GM12878 (cell line): ENCODE results near the gene UTS2R. TPM values are rescaled to one million over a fixed set of nuclear protein-coding genes. Genes with fewer than 3 reads are reported as not detected.

Experiments
- ATAC-seq: fragments of 200-7000 bp; cut with Tn5 transposase; 3 replicates; pipeline ENCODE4 v1.9.1; 2020; ENCODE audit warnings: mild to moderate bottlenecking, moderate library complexity
- BruUV-seq: library from RNA; stranded (reverse); fragments of 400-500 nt; replicated peaks from 2 replicates; lab custom pipeline; 2021; lab: Mats Ljungman, UMichigan
- CTCF ChIA-PET: fragments of 300-600 bp; sonication (Branson Sonifier 250); formaldehyde crosslinking; extraction: SDS; loops from one replicate; lab custom pipeline; 2021; ENCODE audit warnings: inconsistent platforms; lab: Yijun Ruan, JAX
- POLR2A ChIA-PET: fragments of 350-600 bp; formaldehyde crosslinking; extraction: SDS; loops from one replicate; lab custom pipeline; 2021; ENCODE audit warnings: inconsistent platforms; lab: Charles Lee
- RAD21 ChIA-PET: fragments of 300-600 bp; sonication (Branson Sonifier 250); formaldehyde crosslinking; loops from one replicate; lab custom pipeline; 2023; ENCODE audit warnings: antibody characterized with exemption; ENCODE audit not compliant: unreplicated experiment; lab: Charles Lee
- SMC1A ChIA-PET: fragments of 300-600 bp; sonication (Branson Sonifier 250); formaldehyde crosslinking; loops from one replicate; lab custom pipeline; 2023; ENCODE audit not compliant: unreplicated experiment, uncharacterized antibody; lab: Charles Lee
- DNase-seq: peaks from one replicate; pipeline ENCODE4 v3.0.0-alpha.2; 2011; ENCODE audit warnings: low read depth, low spot score
- FAIRE-seq: peaks from 3 replicates; lab custom pipeline; 2011; peaks lifted over from hg19 to GRCh38; lab: Jason Lieb, UNC
- H2AFZ ChIP-seq: 2 replicates; pipeline ENCODE4 v1.6.0; 2011; ENCODE audit warnings: low read depth, low read length, control low read depth; ENCODE audit not compliant: control insufficient read depth
- H3K27ac ChIP-seq: 2 replicates; pipeline ENCODE4 v1.5.1; 2011; ENCODE audit warnings: control low read depth; ENCODE audit not compliant: control insufficient read depth, insufficient read depth
- H3K27me3 ChIP-seq, 2 experiments: replicated peaks in 1 of 2; 2 replicates each; pipeline versions ENCODE4 v1.6.0 to v1.6.1; 2011; ENCODE audit warnings: low read length in 1 of 2; ENCODE audit not compliant: control insufficient read depth in 2 of 2, insufficient read depth in 2 of 2
- H3K36me3 ChIP-seq, 2 experiments: 2 replicates each; pipeline ENCODE4 v1.5.1; 2011; ENCODE audit warnings: low read length in 1 of 2; ENCODE audit not compliant: control insufficient read depth in 2 of 2, insufficient read depth in 2 of 2
- H3K4me1 ChIP-seq: 2 replicates; pipeline ENCODE4 v1.6.1; 2011; ENCODE audit warnings: mild to moderate bottlenecking, low read length, moderate library complexity, mixed read lengths; ENCODE audit not compliant: control insufficient read depth, insufficient read depth
- H3K4me2 ChIP-seq: 2 replicates; pipeline ENCODE4 v1.6.0; 2011; ENCODE audit warnings: control low read depth; ENCODE audit not compliant: control insufficient read depth, insufficient read depth
- H3K4me3 ChIP-seq: fragments of 200-600 bp; sonication (generic); 2 replicates; pipeline ENCODE4 v1.5.1; 2016
- H3K79me2 ChIP-seq: 2 replicates; pipeline ENCODE4 v1.6.0; 2011; ENCODE audit warnings: low read length; ENCODE audit not compliant: control insufficient read depth, insufficient read depth
- H3K9ac ChIP-seq: 2 replicates; pipeline ENCODE4 v1.8.0; 2011; ENCODE audit warnings: low read length, control low read depth, mixed read lengths; ENCODE audit not compliant: control insufficient read depth, insufficient read depth
- H3K9me3 ChIP-seq: replicated peaks from 3 replicates; pipeline ENCODE4 v1.5.1; 2011; ENCODE audit warnings: mild to moderate bottlenecking, low read length; ENCODE audit not compliant: control insufficient read depth, insufficient read depth
- H4K20me1 ChIP-seq: 2 replicates; pipeline ENCODE4 v1.6.0; 2011; ENCODE audit not compliant: control insufficient read depth, insufficient read depth
- ATF7 ChIP-seq: fragments of 450-650 bp; IDR thresholded peaks from 2 replicates; pipeline ENCODE4 v1.6.1; 2016; ENCODE audit warnings: low read depth, mild to moderate bottlenecking
- CREM ChIP-seq: IDR thresholded peaks from 2 replicates; pipeline ENCODE4 v1.6.1; 2014; ENCODE audit warnings: antibody characterized with exemption, low read depth
- ESRRA ChIP-seq: IDR thresholded peaks from 2 replicates; pipeline ENCODE4 v1.6.1; 2012; ENCODE audit warnings: mild to moderate bottlenecking, low read length, improper control_type of control experiment
- HDAC2 ChIP-seq: fragments of 200-600 bp; sonication (generic); IDR thresholded peaks from 2 replicates; pipeline ENCODE4 v1.6.1; 2017
- HDGF ChIP-seq: fragments of 450-650 bp; IDR thresholded peaks from 2 replicates; pipeline ENCODE4 v1.6.1; 2016; ENCODE audit warnings: antibody characterized with exemption
- KDM1A ChIP-seq: fragments of 200-600 bp; sonication (generic); IDR thresholded peaks from 2 replicates; pipeline ENCODE4 v1.6.1; 2016; ENCODE audit warnings: borderline replicate concordance
- NFXL1 ChIP-seq: fragments of 450-650 bp; IDR thresholded peaks from 2 replicates; pipeline ENCODE4 v1.6.1; 2017; ENCODE audit warnings: antibody characterized with exemption, mild to moderate bottlenecking, borderline replicate concordance
- NFYA ChIP-seq: IDR thresholded peaks from 2 replicates; pipeline ENCODE4 v1.6.1; 2011; ENCODE audit warnings: low read depth, mild to moderate bottlenecking, low read length, improper control_type of control experiment, borderline replicate concordance
- NR2C2 ChIP-seq: IDR thresholded peaks from 2 replicates; pipeline ENCODE4 v1.6.1; 2011; ENCODE audit warnings: borderline replicate concordance, low read depth; ENCODE audit not compliant: control insufficient read depth, insufficient read length
- RAD51 ChIP-seq: fragments of 450-650 bp; IDR thresholded peaks from 2 replicates; pipeline ENCODE4 v1.6.1; 2016; ENCODE audit warnings: moderate library complexity, mild to moderate bottlenecking, inconsistent platforms
- RCOR1 ChIP-seq: conservative IDR thresholded peaks from 2 replicates; pipeline ENCODE4 v1.6.1; 2012; ENCODE audit warnings: low read depth, low read length, improper control_type of control experiment
- ZNF274 ChIP-seq: IDR thresholded peaks from one replicate; pipeline ENCODE4 v1.8.0; 2011; ENCODE audit not compliant: insufficient read length, insufficient read depth
- WGBS: methylation state at CpG from one replicate; pipeline ENCODE4 v1.1.6; 2016; ENCODE audit warnings: low lambda C conversion rate; ENCODE audit not compliant: insufficient replicate concordance, insufficient coverage; ENCODE audit errors: missing lambda C conversion rate; 5-methylcytosine and 5-hydroxymethylcytosine counted together
- in situ Hi-C: fragments of 300-500 bp; cut with MboI; formaldehyde crosslinking; loops from 9 replicates; pipeline ENCODE4 v1.14.3; 2018; ENCODE audit warnings: mixed read lengths
- intact Hi-C: fragments of 100-400 bp; cut with micrococcal nuclease; formaldehyde crosslinking; loops from one replicate; pipeline ENCODE4 v1.14.2; 2022; ENCODE audit not compliant: unreplicated experiment
- polyA plus RNA-seq, 11 experiments: library from polyadenylated mRNA; depleted of rRNA in 4 of 11; unstranded in 6 of 11; stranded (reverse) in 5 of 11; fragments of >200 nt; fragmentation: Nextera tagmentation in 4 of 11; fragmentation: Illumina TruSeq in 1 of 11; extraction: Ambion mirVana in 4 of 11; extraction: Trizol in 1 of 11; gene quantifications; 1 replicate in 1 of 11; 2 replicates in 10 of 11; pipeline versions ENCODE4 v1.2.1 to v1.2.3, GENCODE V29; 2011 to 2016; ENCODE audit warnings: inconsistent platforms in 2 of 11, missing spikeins in 2 of 11, low read depth in 1 of 11
- total RNA-seq, 4 experiments: library from RNA; depleted of rRNA in 3 of 4; stranded (reverse); fragments of >200 nt in 3 of 4; fragmentation: Illumina TruSeq in 1 of 4; extraction: Trizol in 1 of 4; gene quantifications; 2 replicates each; pipeline versions ENCODE4 v1.2.1 to v1.2.3, GENCODE V29; 2013 to 2021
- TF ChIP-seq, protein P1 (sequence below): fragments of 450-650 bp; formaldehyde crosslinking; IDR thresholded peaks from 2 replicates; pipeline ENCODE4 v1.4.0; 2020; ENCODE audit warnings: mild to moderate bottlenecking, moderate library complexity
- TF ChIP-seq, protein P2 (sequence below), 3 experiments: IDR thresholded peaks in 2 of 3; conservative IDR thresholded peaks in 1 of 3; 2 replicates each; pipeline ENCODE4 v1.5.1; 2011; ENCODE audit warnings: low read depth in 3 of 3, low read length in 3 of 3, mild to moderate bottlenecking in 3 of 3, control low read depth in 2 of 3, moderate library complexity in 2 of 3, inconsistent platforms in 1 of 3, mixed read lengths in 1 of 3; ENCODE audit not compliant: control insufficient read depth in 2 of 3, insufficient read depth in 1 of 3; ENCODE audit errors: extremely low read depth in 1 of 3

The UTS2R gene
- total and polyA plus RNA-seq, 10 of the 15 experiments (the other 5 are each of a cell fraction or from before 2014, with no cell fraction given) = 0.04 to 0.36 (median 0.11) TPM; not detected in 6

DNA sequence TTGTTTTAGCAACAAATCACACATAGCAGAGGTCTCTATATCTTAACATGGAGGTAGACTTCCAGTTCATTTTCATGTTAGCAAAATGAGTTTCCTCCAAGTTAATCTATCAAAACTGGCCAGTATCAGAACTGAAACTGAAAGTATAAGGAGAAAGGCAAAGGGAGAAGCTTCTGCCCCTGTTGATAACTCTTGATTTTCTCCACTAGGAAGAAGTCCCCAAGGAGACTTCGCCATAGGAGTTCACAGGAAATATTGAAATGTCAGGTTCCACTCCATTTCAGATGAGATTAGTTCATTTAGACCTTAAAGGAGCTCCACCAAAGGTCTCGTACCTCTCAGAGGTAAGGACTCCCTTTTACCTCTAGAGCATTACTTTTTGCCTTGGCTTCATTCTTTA lies 48.0 kb downstream of the UTS2R start:
- DNase-seq (no peak), ATAC-seq (0 out of 3 replicates have a peak, but pooled peaks have one; percentile 6)
- in situ Hi-C loops = no loop called here
- SMC1A ChIA-PET = interaction anchor here (0.9 to 1.8 kb wide), 15 partner anchors 9 to 398 kb away, joined by 3 to 9 read pairs (median 5); partner anchors contain the start of gene FOXK2
- intact Hi-C loops = no loop called here
- no peaks in the 10 kb centered on the region; the same call in 2 of the 3 replicates for H3K9me3 ChIP-seq
- TF ChIP-seq NFXL1 (no peak), HDAC2 (no peak), KDM1A (no peak), ZNF274 (no peak), ATF7 (no peak), RCOR1 (no peak), NR2C2 (no peak), ESRRA (no peak), HDGF (no peak), NFYA (no peak), CREM (no peak), RAD51 (no peak)
- TF ChIP-seq, protein P1, sequence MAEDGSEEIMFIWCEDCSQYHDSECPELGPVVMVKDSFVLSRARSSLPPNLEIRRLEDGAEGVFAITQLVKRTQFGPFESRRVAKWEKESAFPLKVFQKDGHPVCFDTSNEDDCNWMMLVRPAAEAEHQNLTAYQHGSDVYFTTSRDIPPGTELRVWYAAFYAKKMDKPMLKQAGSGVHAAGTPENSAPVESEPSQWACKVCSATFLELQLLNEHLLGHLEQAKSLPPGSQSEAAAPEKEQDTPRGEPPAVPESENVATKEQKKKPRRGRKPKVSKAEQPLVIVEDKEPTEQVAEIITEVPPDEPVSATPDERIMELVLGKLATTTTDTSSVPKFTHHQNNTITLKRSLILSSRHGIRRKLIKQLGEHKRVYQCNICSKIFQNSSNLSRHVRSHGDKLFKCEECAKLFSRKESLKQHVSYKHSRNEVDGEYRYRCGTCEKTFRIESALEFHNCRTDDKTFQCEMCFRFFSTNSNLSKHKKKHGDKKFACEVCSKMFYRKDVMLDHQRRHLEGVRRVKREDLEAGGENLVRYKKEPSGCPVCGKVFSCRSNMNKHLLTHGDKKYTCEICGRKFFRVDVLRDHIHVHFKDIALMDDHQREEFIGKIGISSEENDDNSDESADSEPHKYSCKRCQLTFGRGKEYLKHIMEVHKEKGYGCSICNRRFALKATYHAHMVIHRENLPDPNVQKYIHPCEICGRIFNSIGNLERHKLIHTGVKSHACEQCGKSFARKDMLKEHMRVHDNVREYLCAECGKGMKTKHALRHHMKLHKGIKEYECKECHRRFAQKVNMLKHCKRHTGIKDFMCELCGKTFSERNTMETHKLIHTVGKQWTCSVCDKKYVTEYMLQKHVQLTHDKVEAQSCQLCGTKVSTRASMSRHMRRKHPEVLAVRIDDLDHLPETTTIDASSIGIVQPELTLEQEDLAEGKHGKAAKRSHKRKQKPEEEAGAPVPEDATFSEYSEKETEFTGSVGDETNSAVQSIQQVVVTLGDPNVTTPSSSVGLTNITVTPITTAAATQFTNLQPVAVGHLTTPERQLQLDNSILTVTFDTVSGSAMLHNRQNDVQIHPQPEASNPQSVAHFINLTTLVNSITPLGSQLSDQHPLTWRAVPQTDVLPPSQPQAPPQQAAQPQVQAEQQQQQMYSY (CRISPR knock-in tag) = no peak
- TF ChIP-seq, protein P2, sequence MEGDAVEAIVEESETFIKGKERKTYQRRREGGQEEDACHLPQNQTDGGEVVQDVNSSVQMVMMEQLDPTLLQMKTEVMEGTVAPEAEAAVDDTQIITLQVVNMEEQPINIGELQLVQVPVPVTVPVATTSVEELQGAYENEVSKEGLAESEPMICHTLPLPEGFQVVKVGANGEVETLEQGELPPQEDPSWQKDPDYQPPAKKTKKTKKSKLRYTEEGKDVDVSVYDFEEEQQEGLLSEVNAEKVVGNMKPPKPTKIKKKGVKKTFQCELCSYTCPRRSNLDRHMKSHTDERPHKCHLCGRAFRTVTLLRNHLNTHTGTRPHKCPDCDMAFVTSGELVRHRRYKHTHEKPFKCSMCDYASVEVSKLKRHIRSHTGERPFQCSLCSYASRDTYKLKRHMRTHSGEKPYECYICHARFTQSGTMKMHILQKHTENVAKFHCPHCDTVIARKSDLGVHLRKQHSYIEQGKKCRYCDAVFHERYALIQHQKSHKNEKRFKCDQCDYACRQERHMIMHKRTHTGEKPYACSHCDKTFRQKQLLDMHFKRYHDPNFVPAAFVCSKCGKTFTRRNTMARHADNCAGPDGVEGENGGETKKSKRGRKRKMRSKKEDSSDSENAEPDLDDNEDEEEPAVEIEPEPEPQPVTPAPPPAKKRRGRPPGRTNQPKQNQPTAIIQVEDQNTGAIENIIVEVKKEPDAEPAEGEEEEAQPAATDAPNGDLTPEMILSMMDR (IDR thresholded peaks at IDR 0.05 in 2 of 3, conservative IDR thresholded peaks at IDR 0.05 in 1 of 3; ENCODE audit: control insufficient read depth in 2 of 3, extremely low read depth in 1 of 3, insufficient read depth in 1 of 3, low read depth in 3 of 3, low read length in 3 of 3) = no peak
- TF ChIP-seq, all 136 proteins: peak for 0
- CTCF ChIA-PET = interaction anchor here (1.0 to 1.7 kb wide), 10 partner anchors 30 to 134 kb away, joined by 3 to 12 read pairs (median 4); no protein-coding TSS in a partner anchor
- FAIRE-seq = peak; percentile 85
- RAD21 ChIA-PET = interaction anchor here (0.9 to 1.5 kb wide), 5 partner anchors 30 to 134 kb away, joined by 3 to 5 read pairs (median 4); no protein-coding TSS in a partner anchor
- POLR2A ChIA-PET = interaction anchor here (1.1 to 2.3 kb wide), 9 partner anchors 19 to 135 kb away, joined by 3 to 11 read pairs (median 4); no protein-coding TSS in a partner anchor
- peak overlapping the region; percentile 97 for H3K4me3 ChIP-seq
- peaks cover 2% of the 10 kb centered on the region; the same call in 1 of the 2 replicates for H3K79me2 ChIP-seq
- peak overlapping the region; percentile 51 for H3K27ac ChIP-seq
- 0 out of 2 replicates have a peak, but pooled peaks cover 5% of the 10 kb centered on the region for H3K4me1 ChIP-seq
- peak overlapping the region; percentile 65 for H3K4me2 ChIP-seq
- H3K36me3 ChIP-seq = no peaks in the 10 kb centered on the region
- peaks cover 5% of the 10 kb centered on the region for H4K20me1 ChIP-seq
- H3K27me3 ChIP-seq = no peaks in the 10 kb centered on the region
- no TSS peak for BruUV-seq
- peak overlapping the region; percentile 53; the same call in 1 of the 2 replicates for H3K9ac ChIP-seq
- WGBS = 0% methylated on average over 2 of the region's 2 CpGs
- H2AFZ ChIP-seq = peak overlapping the region; percentile 29; the same call in 1 of the 2 replicates
